HAP-1 (cell line): Measurements from ENCODE around the gene RAD51B.
A peak's percentile ranks its signal among the peaks of the same experiment; 100 is the strongest.

Experiments used
- DNase-seq, 2 experiments: peaks; one replicate each; pipeline ENCODE4 v3.0.0-alpha.2; 2016 to 2020; ENCODE audit warnings: low spot score in 2 of 2
- H3K27me3 ChIP-seq: fragments of 250-450 bp; sonication (Bioruptor Pico); 2 replicates; pipeline ENCODE4 v1.5.1; 2020; ENCODE audit warnings: low read depth, mild to moderate bottlenecking, moderate library complexity
- H3K36me3 ChIP-seq: fragments of 250-450 bp; sonication (Bioruptor Pico); replicated peaks from 2 replicates; pipeline ENCODE4 v1.5.1; 2020; ENCODE audit warnings: mild to moderate bottlenecking
- H3K4me1 ChIP-seq: fragments of 250-450 bp; sonication (Bioruptor Pico); 2 replicates; pipeline ENCODE4 v1.5.1; 2020; ENCODE audit warnings: mild to moderate bottlenecking
- H3K4me3 ChIP-seq: fragments of 250-450 bp; sonication (Bioruptor Pico); 2 replicates; pipeline ENCODE4 v1.5.1; 2020; ENCODE audit warnings: mild to moderate bottlenecking, moderate library complexity
- H3K9me3 ChIP-seq: fragments of 250-450 bp; sonication (Bioruptor Pico); 2 replicates; pipeline ENCODE4 v1.5.1; 2020; ENCODE audit warnings: mild to moderate bottlenecking, moderate library complexity
- in situ Hi-C: fragments of 300-500 bp; cut with MboI; formaldehyde crosslinking; loops from 3 replicates; pipeline ENCODE4 v1.14.3; 2020; ENCODE audit warnings: low sequenced_read_pairs, inconsistent platforms, mixed read lengths

Gene RAD51B

DNA sequence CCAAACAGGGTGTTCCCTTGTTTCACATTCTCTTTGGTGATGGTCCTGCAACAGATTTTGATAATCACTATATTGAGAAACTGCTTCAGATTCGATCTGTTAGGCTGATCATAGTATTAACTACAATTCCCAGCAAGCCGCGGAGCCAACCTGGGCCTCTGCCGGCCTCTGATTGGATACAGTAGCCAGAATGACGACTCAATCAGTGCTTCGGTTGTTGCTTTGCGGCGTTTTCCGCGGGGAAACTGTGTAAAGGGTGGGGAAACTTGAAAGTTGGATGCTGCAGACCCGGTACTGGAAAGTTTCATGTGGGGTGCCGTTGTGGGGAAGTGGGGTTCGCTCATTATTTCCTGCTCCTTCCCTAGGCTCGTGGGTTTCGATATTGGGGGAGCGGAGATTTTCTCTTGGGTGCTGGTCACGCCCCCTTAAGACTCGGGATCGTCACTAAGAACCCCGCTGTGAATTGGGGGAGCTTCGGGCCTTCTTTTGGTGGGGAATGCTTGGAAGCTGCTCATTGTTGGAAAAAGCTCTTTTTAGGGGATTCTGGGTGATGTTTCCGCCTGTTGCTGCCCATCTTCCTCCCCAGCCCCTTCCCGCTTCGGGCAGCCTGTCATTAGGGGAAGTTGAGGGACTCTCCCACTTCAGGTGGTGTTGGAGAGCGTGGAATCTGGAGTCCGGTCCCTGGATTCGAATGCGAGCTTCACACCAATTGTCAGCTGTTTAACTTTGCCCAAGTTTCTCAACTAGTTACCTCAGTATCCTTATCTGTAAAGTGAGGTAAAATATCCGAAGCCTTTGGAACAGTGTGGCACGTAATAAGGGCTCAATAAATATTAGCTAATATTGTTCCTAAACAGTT is at the start of gene RAD51B:
RAD51B (plus strand) TSS at position 217 of the 859 bp plus-strand sequence.
- in situ Hi-C loops = no loop called here
- Histone ChIP-seq H3K27me3 (no peaks in the 10 kb centered on the region), H3K4me1 (peaks cover 18% of the 10 kb centered on the region), H3K36me3 (no peaks in the 10 kb centered on the region), H3K4me3 (peak within 1 kb of the TSS; percentile 75), H3K9me3 (no peaks in the 10 kb centered on the region)
- peak; percentile 70 to 88 for DNase-seq

DNA sequence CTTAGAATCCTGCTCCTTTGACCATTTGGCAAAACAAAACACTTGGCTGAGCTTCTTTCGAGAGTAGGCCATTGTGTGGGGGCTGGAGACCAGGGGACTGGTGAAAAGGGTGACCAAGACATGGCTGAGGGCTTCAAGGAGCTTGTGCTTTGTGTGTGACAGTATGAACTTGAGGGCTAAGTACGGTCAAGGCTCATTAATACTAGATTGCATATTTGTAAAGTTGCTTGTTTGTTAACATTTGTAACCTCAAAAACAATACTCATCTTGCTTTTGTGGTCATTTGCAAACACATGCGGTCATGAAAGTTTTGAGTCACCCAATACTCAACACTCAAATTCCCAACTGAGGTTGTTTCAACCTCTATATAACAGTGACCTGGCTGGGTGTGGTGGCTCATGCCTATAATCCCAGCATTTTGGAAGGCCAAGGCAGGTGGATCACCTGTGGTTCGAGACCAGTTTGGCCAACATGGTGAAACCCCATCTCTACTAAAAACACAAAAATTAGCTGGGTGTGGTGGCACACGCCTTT is 45.7 kb upstream of the RAD51B start:
- H3K9me3 ChIP-seq = no peaks in the 10 kb centered on the region
- peaks cover 40% of the 10 kb centered on the region for H3K36me3 ChIP-seq
- no peak for DNase-seq
- H3K4me3 ChIP-seq = no peak overlapping the region
- H3K27me3 ChIP-seq = no peaks in the 10 kb centered on the region
- in situ Hi-C loops = no loop called here
- no peaks in the 10 kb centered on the region for H3K4me1 ChIP-seq

DNA sequence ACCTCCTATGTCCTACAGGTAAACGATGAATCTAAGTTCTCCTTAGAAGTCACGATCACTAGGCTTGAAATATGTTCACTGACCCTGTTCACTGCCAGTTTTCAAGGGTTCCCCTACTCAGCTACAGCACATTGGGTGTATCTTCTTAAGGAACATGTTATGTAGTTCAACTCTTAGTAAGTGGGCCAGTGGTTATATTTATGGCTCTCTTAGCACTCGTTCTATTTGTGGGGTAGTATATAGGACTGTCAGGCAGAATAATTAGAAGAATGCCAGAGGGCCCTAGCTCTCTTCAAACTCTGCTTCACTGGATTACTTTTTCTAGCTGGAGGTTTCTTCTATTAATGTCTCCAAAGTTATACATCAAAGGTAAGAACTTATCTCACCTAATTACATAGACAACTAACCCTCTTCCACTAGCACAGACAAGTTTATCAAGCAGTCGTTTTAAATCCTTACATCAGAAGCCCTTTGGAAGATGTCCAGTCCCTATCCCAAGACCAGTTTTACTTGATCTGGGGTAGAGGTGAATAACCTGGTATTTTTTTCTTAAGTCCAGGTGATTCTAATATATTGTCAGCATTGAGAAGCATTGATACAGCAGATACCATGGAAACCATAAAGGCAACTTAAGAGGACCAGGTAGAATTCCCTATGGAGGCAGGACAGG is 42.8 kb upstream of the RAD51B start:
- no peak for DNase-seq
- no peaks in the 10 kb centered on the region for H3K9me3 ChIP-seq
- peaks cover 53% of the 10 kb centered on the region for H3K36me3 ChIP-seq
- no peak overlapping the region for H3K4me3 ChIP-seq
- in situ Hi-C loops = no loop called here
- H3K4me1 ChIP-seq = no peaks in the 10 kb centered on the region
- no peaks in the 10 kb centered on the region for H3K27me3 ChIP-seq

DNA sequence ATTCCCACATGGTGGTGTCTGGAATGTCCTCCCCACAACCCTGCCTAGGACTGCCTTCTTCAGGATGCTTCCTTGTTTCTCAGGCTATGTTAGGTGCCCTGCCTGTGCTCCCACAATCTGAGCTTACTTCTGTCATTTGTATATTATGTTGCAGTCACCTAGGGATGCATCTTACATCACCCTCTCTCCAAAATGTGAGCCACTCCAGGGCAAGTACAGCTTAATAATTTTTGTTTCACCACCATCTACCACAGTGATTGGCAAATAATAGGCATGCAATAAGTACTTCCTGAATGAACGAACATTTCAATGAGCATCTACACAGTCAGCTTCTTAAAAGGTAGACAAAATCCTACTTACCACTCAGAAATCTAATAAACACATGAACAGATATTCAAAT is 40.8 kb upstream of the RAD51B start:
- in situ Hi-C loops = no loop called here
- Histone ChIP-seq H3K27me3 (no peaks in the 10 kb centered on the region), H3K4me1 (no peaks in the 10 kb centered on the region), H3K4me3 (no peak overlapping the region), H3K9me3 (no peaks in the 10 kb centered on the region), H3K36me3 (peaks cover 61% of the 10 kb centered on the region)
- DNase-seq = no peak

DNA sequence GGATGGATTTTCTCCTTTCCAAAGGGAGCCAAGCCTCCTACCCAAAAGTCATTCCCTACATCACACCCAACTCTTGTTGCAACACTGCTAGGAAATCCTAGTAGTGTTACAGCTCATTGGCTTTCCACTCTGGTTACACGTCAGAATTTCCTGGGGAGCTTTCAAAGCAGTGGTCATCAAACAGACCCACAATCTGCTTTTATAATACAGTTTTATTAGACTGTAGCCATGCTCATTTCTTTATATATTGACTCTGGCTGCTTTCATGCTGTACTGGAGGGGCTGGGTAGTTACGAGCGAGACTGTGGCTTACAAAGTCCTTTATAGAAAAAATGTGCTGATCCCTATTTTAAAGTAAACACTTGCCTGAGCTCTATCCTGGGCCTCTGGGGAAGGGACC is 37.5 kb upstream of the RAD51B start:
- peaks cover 64% of the 10 kb centered on the region for H3K36me3 ChIP-seq
- H3K4me1 ChIP-seq = no peaks in the 10 kb centered on the region
- in situ Hi-C loops = no loop called here
- no peak overlapping the region for H3K4me3 ChIP-seq
- H3K9me3 ChIP-seq = no peaks in the 10 kb centered on the region
- no peaks in the 10 kb centered on the region for H3K27me3 ChIP-seq
- no peak for DNase-seq

DNA sequence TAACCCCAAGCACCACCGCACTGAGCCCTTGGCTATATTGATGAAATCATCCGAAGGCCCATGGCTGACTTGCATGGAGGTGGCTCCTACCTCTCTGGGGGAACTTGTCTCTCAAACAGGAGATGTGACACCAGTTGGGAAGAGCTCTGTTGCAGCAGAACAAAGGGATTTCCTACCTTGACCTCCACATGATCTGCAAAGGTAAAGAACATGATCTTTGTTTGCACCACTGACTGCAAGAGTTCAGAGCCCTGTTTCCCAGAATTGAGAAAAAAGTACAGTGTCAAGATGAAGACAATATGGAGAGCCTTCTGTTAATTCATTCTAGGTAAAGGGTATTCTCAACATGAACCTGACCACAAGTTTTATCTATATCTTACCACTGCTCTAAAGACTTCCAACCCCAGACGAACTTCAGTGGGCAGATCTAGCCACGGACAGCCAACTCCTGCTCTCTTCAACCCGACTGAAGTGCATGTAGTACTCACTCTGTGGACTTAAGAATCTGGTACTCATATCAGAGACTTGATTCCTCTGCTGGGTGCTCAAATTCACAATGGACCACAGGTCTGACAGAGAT is 35.2 kb upstream of the RAD51B start:
- no peak for DNase-seq
- Histone ChIP-seq H3K4me3 (no peak overlapping the region), H3K27me3 (no peaks in the 10 kb centered on the region), H3K4me1 (no peaks in the 10 kb centered on the region), H3K36me3 (peaks cover 69% of the 10 kb centered on the region), H3K9me3 (no peaks in the 10 kb centered on the region)
- in situ Hi-C loops = no loop called here

DNA sequence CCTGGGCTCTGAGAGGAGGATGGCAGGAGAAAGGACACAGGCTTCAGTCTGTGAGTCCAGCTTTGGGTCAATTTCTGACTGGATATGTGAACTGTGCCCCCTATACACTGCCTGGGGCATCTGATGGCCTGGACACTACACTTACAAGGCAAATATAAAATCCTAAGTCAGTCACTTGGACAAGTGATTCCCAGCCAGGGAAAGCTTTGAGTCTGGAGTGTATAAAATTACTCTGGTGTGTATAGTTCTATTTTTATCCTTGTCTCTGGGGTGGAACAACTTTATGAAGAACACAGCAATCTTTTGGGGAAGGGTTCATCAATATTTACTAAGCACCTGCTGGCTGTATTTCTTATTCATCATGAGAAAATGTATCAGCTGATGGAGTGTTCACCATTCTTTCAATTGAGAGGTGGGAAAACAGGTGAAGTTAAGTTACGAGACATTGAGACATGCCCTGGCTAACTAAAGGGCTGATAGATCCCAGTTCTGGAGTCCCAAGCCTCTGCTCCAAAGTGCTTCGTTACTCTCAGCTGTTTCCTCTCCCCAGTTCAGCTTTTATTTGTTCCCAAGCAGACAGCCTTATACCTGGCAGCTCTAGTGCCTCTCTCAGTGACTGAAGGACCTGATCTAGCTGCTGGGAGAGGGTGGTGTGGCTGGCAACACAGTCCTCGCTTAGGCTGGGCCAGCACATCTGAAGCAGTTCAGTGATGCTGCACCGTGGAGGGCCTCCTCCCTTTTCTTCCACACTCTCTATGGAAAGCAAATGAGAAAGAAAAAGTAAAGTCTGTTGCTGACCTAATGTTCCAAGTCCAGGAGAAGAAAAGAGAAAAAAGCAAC is 34.1 kb upstream of the RAD51B start:
- H3K9me3 ChIP-seq = no peaks in the 10 kb centered on the region
- DNase-seq = no peak
- in situ Hi-C loops = no loop called here
- peaks cover 66% of the 10 kb centered on the region for H3K36me3 ChIP-seq
- H3K4me1 ChIP-seq = no peaks in the 10 kb centered on the region
- no peak overlapping the region for H3K4me3 ChIP-seq
- no peaks in the 10 kb centered on the region for H3K27me3 ChIP-seq

DNA sequence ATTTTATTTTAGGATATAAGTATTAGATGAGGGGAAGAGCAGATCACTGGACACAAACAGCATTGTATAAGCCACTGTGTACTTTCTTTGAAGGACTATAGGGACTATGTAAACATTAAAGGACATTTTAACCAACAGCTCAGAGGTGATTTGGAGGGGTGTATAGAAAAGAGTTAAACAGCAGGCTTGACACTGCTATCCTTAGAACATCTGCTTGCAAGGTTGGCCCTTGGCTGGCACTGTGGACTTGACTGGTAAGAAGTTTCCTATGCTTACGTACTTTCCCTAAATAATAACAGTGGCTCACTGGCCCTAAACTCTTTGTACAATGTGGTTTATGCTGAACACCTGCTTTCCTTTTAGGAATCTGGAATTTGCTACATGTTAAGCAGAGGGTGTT is 31.9 kb upstream of the RAD51B start:
- DNase-seq = no peak
- H3K27me3 ChIP-seq = no peaks in the 10 kb centered on the region
- in situ Hi-C loops = no loop called here
- H3K4me3 ChIP-seq = no peak overlapping the region
- no peaks in the 10 kb centered on the region for H3K9me3 ChIP-seq
- no peaks in the 10 kb centered on the region for H3K4me1 ChIP-seq
- peaks cover 56% of the 10 kb centered on the region for H3K36me3 ChIP-seq

DNA sequence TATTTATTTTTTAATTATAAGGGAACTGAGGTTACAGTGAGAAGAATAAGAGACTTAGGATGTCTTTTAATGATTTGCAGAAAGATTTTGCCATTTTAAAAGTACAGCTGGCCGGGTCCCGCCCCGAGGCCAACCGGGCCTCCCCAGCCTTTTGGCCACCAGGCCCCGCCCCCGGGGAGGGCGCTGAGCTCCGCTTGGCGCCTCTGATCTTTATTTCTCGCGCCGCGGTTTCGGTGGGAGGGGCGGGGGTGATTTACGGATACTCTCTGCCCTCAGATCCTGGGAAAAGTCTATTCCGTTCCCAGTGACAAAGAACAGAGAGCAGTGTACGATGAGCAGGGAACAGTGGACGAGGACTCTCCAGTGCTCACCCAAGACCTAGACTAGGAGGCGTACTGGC is 20.8 kb upstream of the RAD51B start:
- H3K27me3 ChIP-seq = no peaks in the 10 kb centered on the region
- H3K9me3 ChIP-seq = no peaks in the 10 kb centered on the region
- peaks cover 3% of the 10 kb centered on the region for H3K4me1 ChIP-seq
- peak in 1 of 2 experiments; percentile 25 for DNase-seq
- H3K4me3 ChIP-seq = no peak overlapping the region
- in situ Hi-C loops = no loop called here
- H3K36me3 ChIP-seq = peaks cover 42% of the 10 kb centered on the region

DNA sequence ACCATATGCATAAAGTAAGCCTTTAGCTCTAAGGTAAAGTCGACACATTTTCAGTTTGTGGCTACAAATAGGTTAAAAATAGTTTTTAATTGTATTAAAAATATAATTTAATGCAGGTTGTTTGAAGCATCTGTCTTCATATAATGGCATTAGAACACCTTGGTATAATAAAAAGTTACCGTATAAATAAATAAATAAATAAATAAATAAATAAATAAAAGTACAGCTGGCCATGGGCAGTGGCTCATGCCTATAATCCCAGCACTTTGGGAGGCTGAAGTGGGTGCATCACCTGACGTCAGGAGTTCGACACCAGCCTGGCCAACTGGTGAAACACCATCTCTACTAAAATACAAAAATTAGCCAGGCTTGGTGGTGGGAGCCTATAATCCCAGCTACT is 18.8 kb upstream of the RAD51B start:
- H3K36me3 ChIP-seq = peaks cover 51% of the 10 kb centered on the region
- no peak for DNase-seq
- in situ Hi-C loops = no loop called here
- H3K4me3 ChIP-seq = no peak overlapping the region
- H3K9me3 ChIP-seq = no peaks in the 10 kb centered on the region
- H3K4me1 ChIP-seq = peaks cover 3% of the 10 kb centered on the region
- H3K27me3 ChIP-seq = no peaks in the 10 kb centered on the region

DNA sequence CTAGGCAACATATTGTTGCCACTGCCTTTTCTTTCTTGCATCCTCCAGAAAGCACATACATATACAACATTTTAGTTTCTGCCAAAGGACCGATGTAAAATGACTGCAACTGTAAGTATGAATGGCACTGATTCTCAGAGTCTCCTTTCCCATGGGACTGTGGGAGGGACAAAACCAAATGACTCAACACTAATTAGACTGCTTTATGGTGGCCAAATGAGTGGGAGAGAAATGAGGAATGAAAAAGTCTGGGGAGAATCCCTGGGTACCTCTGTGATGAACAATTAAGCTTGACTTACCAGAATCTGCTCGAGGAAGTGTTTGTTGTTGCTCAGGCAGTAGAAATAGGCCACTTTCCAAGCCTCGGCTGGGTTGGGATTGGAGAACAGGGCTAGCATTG is 13.3 kb upstream of the RAD51B start:
- H3K27me3 ChIP-seq = no peaks in the 10 kb centered on the region
- no peak overlapping the region for H3K4me3 ChIP-seq
- H3K4me1 ChIP-seq = no peaks in the 10 kb centered on the region
- DNase-seq = no peak
- H3K9me3 ChIP-seq = no peaks in the 10 kb centered on the region
- in situ Hi-C loops = no loop called here
- peaks cover 55% of the 10 kb centered on the region for H3K36me3 ChIP-seq

DNA sequence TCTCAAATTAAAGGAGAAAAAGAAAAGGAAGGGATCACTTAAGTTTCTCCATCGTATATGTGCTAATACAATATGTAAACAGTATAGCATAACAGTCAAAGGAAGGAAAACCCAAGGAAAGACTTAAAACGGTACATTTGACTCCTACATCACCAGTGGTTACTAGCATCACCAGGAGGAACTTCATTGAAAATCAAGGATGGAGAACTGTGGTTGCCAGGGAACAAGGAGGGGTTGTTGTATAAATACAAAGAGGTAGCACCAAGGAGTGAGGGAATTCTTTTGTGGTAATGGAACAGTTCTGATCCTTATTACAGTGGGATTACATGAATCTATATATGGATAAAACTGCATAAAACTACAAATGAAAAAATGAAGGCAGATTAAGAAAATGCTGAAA is 4.8 kb upstream of the RAD51B start:
- no peak for DNase-seq
- Histone ChIP-seq H3K27me3 (no peaks in the 10 kb centered on the region), H3K4me3 (no peak overlapping the region), H3K4me1 (peaks cover 7% of the 10 kb centered on the region; the same call in 1 of the 2 replicates), H3K9me3 (no peaks in the 10 kb centered on the region), H3K36me3 (peaks cover 19% of the 10 kb centered on the region; the same call in 1 of the 2 replicates)
- in situ Hi-C loops = no loop called here

DNA sequence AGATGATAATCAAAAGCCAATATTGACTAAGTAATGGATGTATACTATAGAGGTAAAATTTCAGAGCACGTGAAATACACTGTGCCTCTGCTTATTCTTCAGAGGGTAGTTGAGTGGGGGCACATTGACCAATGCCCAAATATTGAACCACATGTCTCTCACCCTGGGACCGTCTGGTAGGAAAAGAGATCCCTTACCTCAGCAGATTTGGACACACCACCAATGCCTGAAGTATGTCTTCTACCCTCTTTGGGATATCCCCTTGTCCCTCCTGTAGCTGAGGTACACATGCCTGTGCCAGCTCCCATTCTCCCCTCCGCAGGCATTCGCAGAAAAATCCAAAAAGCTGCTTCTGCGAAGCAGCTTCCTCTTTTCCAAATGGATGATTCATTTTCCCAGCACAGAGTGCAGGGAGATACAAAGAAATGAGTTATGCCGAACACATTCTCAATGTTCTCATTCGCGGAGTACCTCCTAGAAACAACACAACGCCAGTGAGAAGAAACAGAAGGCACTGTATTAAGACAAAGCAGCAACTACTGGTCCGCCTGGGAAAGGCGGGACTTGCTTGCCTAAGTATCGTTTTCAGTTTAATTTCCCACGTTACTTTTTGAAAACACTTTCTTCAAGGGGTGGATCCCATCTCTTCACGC is 3.9 kb upstream of the RAD51B start:
- no peak for DNase-seq
- H3K4me1 ChIP-seq = peaks cover 9% of the 10 kb centered on the region
- H3K27me3 ChIP-seq = no peaks in the 10 kb centered on the region
- H3K9me3 ChIP-seq = no peaks in the 10 kb centered on the region
- peaks cover 14% of the 10 kb centered on the region; the same call in 1 of the 2 replicates for H3K36me3 ChIP-seq
- in situ Hi-C loops = no loop called here
- peak overlapping the region; percentile 77 for H3K4me3 ChIP-seq
